Thyroid gland (tissue), 4 donors: ENCODE measurements around the gene NISCH. TPM values are rescaled to one million over a fixed set of nuclear protein-coding genes. Genes with fewer than 3 reads are reported as not detected.

Source experiments
- DNase-seq, 2 donors: peaks; one replicate each; pipeline ENCODE4 v3.0.0-alpha.2; 2019
- H3K27ac ChIP-seq, 3 donors: fragments of 200-600 bp; sonication (generic); 1 replicate in 2 of 3; 2 replicates in 1 of 3; pipeline ENCODE4 v1.5.1; 2016 to 2019; ENCODE audit warnings: mild to moderate bottlenecking in 1 of 3, moderate library complexity in 1 of 3
- H3K27me3 ChIP-seq: fragments of 200-600 bp; sonication (generic); one replicate; pipeline ENCODE4 v1.5.1; 2019
- H3K36me3 ChIP-seq, 2 donors: fragments of 200-600 bp; sonication (generic); one replicate each; pipeline ENCODE4 v1.5.1; 2016 to 2019
- H3K4me1 ChIP-seq, 2 donors: fragments of 200-600 bp; sonication (generic); one replicate each; pipeline ENCODE4 v1.5.1; 2017 to 2019
- H3K4me3 ChIP-seq, 3 donors: fragments of 200-600 bp; sonication (generic); replicated peaks in 1 of 3; 1 replicate in 2 of 3; 2 replicates in 1 of 3; pipeline ENCODE4 v1.5.1; 2016; ENCODE audit warnings: mild to moderate bottlenecking in 1 of 3
- H3K9me3 ChIP-seq: fragments of 200-600 bp; sonication (generic); one replicate; pipeline ENCODE4 v1.5.1; 2017
- CTCF ChIP-seq, 6 experiments: fragments of 200-600 bp in 3 of 6; fragments of 450-650 bp in 3 of 6; sonication (generic) in 3 of 6; IDR thresholded peaks; one replicate each; pipeline ENCODE4 v1.5.1; 2016 to 2019; ENCODE audit warnings: antibody characterized with exemption in 6 of 6, mild to moderate bottlenecking in 2 of 6, inconsistent platforms in 1 of 6, moderate library complexity in 1 of 6
- POLR2A ChIP-seq, 2 donors: fragments of 450-650 bp; IDR thresholded peaks; one replicate each; pipeline ENCODE4 v1.6.1; 2017; ENCODE audit warnings: antibody characterized with exemption in 2 of 2, mild to moderate bottlenecking in 2 of 2, moderate library complexity in 1 of 2
- WGBS, 2 donors: methylation state at CpG; one replicate each; pipeline ENCODE4 v1.1.5; 2017; 5-methylcytosine and 5-hydroxymethylcytosine counted together
- intact Hi-C: fragments of 100-400 bp; cut with DNase I; formaldehyde crosslinking; loops from one replicate; pipeline ENCODE4 v1.15.1; 2023
- total RNA-seq, 4 donors: library from RNA; depleted of rRNA; stranded (reverse); fragments of >200 nt; gene quantifications; one replicate each; pipeline ENCODE4 v1.2.3, GENCODE V29; 2016

The NISCH gene
- total RNA-seq, 4 donors from 2014 or later: 71.8 to 88.2 (median 86.2) TPM

GRCh38 chr3:52437326-52438103, 17.9 kb upstream of the NISCH start:
- H3K27ac ChIP-seq: no peak overlapping the region
- H3K27me3 ChIP-seq: no peaks in the 10 kb centered on the region
- TF ChIP-seq CTCF (IDR thresholded peaks at IDR 0.05) (no peak), POLR2A (IDR thresholded peaks at IDR 0.05) (no peak)
- H3K9me3 ChIP-seq: no peaks in the 10 kb centered on the region
- H3K4me3 ChIP-seq: no peak overlapping the region
- no peak for DNase-seq
- intact Hi-C loops: no loop called here
- H3K36me3 ChIP-seq: no peaks in the 10 kb centered on the region
- peaks cover 7 to 15% of the 10 kb centered on the region in 2 donors for H3K4me1 ChIP-seq
- WGBS, 2 donors: 60 to 84% methylated on average over 1 to 12 of the region's 15 CpGs

GRCh38 chr3:52438104-52438376, 17.4 kb upstream of the NISCH start:
- no peak for DNase-seq
- peaks cover 2 to 9% of the 10 kb centered on the region in 2 donors for H3K4me1 ChIP-seq
- H3K9me3 ChIP-seq: no peaks in the 10 kb centered on the region
- no peak overlapping the region for H3K27ac ChIP-seq
- no peak overlapping the region for H3K4me3 ChIP-seq
- WGBS, 2 donors: 80 to 84% methylated on average over 3 to 6 of the region's 6 CpGs
- intact Hi-C loops: no loop called here
- TF ChIP-seq CTCF (IDR thresholded peaks at IDR 0.05): no peak
- H3K36me3 ChIP-seq: no peaks in the 10 kb centered on the region
- H3K27me3 ChIP-seq: no peaks in the 10 kb centered on the region

GRCh38 chr3:52438579-52439425, 16.6 kb upstream of the NISCH start:
- Histone ChIP-seq H3K4me3 (no peak overlapping the region), H3K4me1 (peaks cover 0 to 2% of the 10 kb centered on the region in 2 donors), H3K27me3 (no peaks in the 10 kb centered on the region), H3K9me3 (no peaks in the 10 kb centered on the region), H3K27ac (no peak overlapping the region), H3K36me3 (no peaks in the 10 kb centered on the region)
- intact Hi-C loops: no loop called here
- no peak for TF ChIP-seq CTCF (IDR thresholded peaks at IDR 0.05)
- no peak for TF ChIP-seq POLR2A (IDR thresholded peaks at IDR 0.05)
- WGBS, 2 donors: 89 to 94% methylated on average over 9 of the region's 9 CpGs
- DNase-seq: no peak

GRCh38 chr3:52439426-52440248, 15.8 kb upstream of the NISCH start:
- H3K36me3 ChIP-seq: no peaks in the 10 kb centered on the region
- H3K9me3 ChIP-seq: no peaks in the 10 kb centered on the region
- H3K27me3 ChIP-seq: no peaks in the 10 kb centered on the region
- no peak for DNase-seq
- WGBS, 2 donors: 93 to 96% methylated on average over 4 to 12 of the region's 16 CpGs
- H3K4me1 ChIP-seq: no peaks in the 10 kb centered on the region
- H3K4me3 ChIP-seq: no peak overlapping the region
- TF ChIP-seq CTCF (IDR thresholded peaks at IDR 0.05) (no peak), POLR2A (IDR thresholded peaks at IDR 0.05) (no peak)
- intact Hi-C loops: no loop called here
- no peak overlapping the region for H3K27ac ChIP-seq
